NCI-H2196 (cell line): ENCODE measurements around the gene LLCFC1.

Experiments
- DNase-seq: peaks from one replicate; lab custom pipeline; 2025; ENCODE audit not compliant: unreplicated experiment; lab: John Stamatoyannopoulos, UW

Gene LLCFC1

GRCh38 chr7:142939226-142939910 lies at the start of gene LLCFC1:
TSS of gene LLCFC1 (plus strand) at chr7:142939484. CDS start at chr7:142939622, 138 bp downstream.
- no peak for DNase-seq

- DNase-seq: no peak
These were observed 49.5 kb upstream of the LLCFC1 start for GRCh38 chr7:142889816-142890215.

- DNase-seq: no peak
These were observed 48.3 kb upstream of the LLCFC1 start for GRCh38 chr7:142890874-142891485.

GRCh38 chr7:142891490-142892082 lies 47.7 kb upstream of the LLCFC1 start:
- no peak for DNase-seq

GRCh38 chr7:142892951-142893350 lies 46.3 kb upstream of the LLCFC1 start:
- DNase-seq: no peak

- DNase-seq: no peak
These were observed 44.9 kb upstream of the LLCFC1 start for GRCh38 chr7:142894112-142894984.

GRCh38 chr7:142894985-142895593 lies 44.2 kb upstream of the LLCFC1 start:
- no peak for DNase-seq

- no peak for DNase-seq
These were observed 43.1 kb upstream of the LLCFC1 start for GRCh38 chr7:142896151-142896550.

- no peak for DNase-seq
These were observed 42.4 kb upstream of the LLCFC1 start for GRCh38 chr7:142896741-142897379.

- no peak for DNase-seq
These were observed 41.6 kb upstream of the LLCFC1 start for GRCh38 chr7:142897691-142898090.

GRCh38 chr7:142898377-142899170 lies 40.7 kb upstream of the LLCFC1 start:
- DNase-seq: no peak

- DNase-seq: no peak
These were observed 39.6 kb upstream of the LLCFC1 start for GRCh38 chr7:142899661-142900060.

GRCh38 chr7:142901426-142902259 lies 37.6 kb upstream of the LLCFC1 start:
- no peak for DNase-seq

- no peak for DNase-seq
These were observed 35.2 kb upstream of the LLCFC1 start for GRCh38 chr7:142904128-142904527.

GRCh38 chr7:142905759-142906158 lies 33.5 kb upstream of the LLCFC1 start:
- DNase-seq: no peak

GRCh38 chr7:142906643-142907042 lies 32.6 kb upstream of the LLCFC1 start:
- DNase-seq: no peak

- DNase-seq: no peak
These were observed 31.0 kb upstream of the LLCFC1 start for GRCh38 chr7:142908290-142908689.

GRCh38 chr7:142908921-142909890 lies 30.1 kb upstream of the LLCFC1 start:
- DNase-seq: no peak
